Hypothalamus (tissue), 51 donors: ENCODE results near the gene TMEM40.
"Not testable (repeated sequence)": the region's sequence is repeated elsewhere in the genome, so short reads cannot be mapped to it uniquely, and the experiment has no call there.

Source experiments
- DNase-seq, 51 donors: peaks; one replicate each; lab custom pipeline; 2025; lab: John Stamatoyannopoulos, UW

TMEM40 gene

GRCh38 chr3:12759097-12759679 is at the start of gene TMEM40:
Gene TMEM40 (minus strand): TSS chr3:12759259. CDS start chr3:12749832, 9,427 bp downstream.
- DNase-seq, result no peak

GRCh38 chr3:12808587-12808986 is 49.5 kb upstream of the TMEM40 start:
- no peak for DNase-seq

- no peak for DNase-seq
Measured at GRCh38 chr3:12807601-12808359, 48.7 kb upstream of the TMEM40 start.

- no peak for DNase-seq
Measured at GRCh38 chr3:12807066-12807465, 48.0 kb upstream of the TMEM40 start.

GRCh38 chr3:12803371-12803770 is 44.3 kb upstream of the TMEM40 start:
- DNase-seq, result no peak

GRCh38 chr3:12799525-12800440 is 40.7 kb upstream of the TMEM40 start:
- DNase-seq, result no peak

- peak in 1 of 51 donors; percentile 28 for DNase-seq
Measured at GRCh38 chr3:12798559-12799179, 39.6 kb upstream of the TMEM40 start.

- DNase-seq, result no peak
Measured at GRCh38 chr3:12797892-12798558, 39.0 kb upstream of the TMEM40 start.

- DNase-seq, result peak in 1 of 51 donors; percentile 28
Measured at GRCh38 chr3:12797124-12797891, 38.2 kb upstream of the TMEM40 start.

- DNase-seq, result peak in 38 of 51 donors; percentile 18 to 76 (median 45)
Measured at GRCh38 chr3:12796171-12797123, 37.4 kb upstream of the TMEM40 start, which contains the start of gene CAND2. Gene CAND2 (plus strand): TSS chr3:12796680. CDS start chr3:12796721, 41 bp downstream.

GRCh38 chr3:12793701-12794100 is 34.6 kb upstream of the TMEM40 start:
- DNase-seq, result no peak

- DNase-seq, result no peak
Measured at GRCh38 chr3:12791430-12791829, 32.4 kb upstream of the TMEM40 start.

GRCh38 chr3:12787967-12788690 is 29.1 kb upstream of the TMEM40 start:
- not testable (repeated sequence) for DNase-seq

- peak in 19 of 51 donors; percentile 6 to 62 (median 27) for DNase-seq
Measured at GRCh38 chr3:12787346-12787745, 28.3 kb upstream of the TMEM40 start.

GRCh38 chr3:12785096-12785495 is 26.0 kb upstream of the TMEM40 start:
- no peak for DNase-seq

GRCh38 chr3:12782172-12782815 is 23.2 kb upstream of the TMEM40 start:
- DNase-seq, result no peak

- DNase-seq, result no peak
Measured at GRCh38 chr3:12780751-12781150, 21.7 kb upstream of the TMEM40 start.
